Calu3 (cell line): ENCODE data around the gene ADCY7. TPM values are rescaled to one million over a fixed set of nuclear protein-coding genes. Genes with fewer than 3 reads are reported as not detected.

Experiments
- BruUV-seq: library from RNA; stranded (reverse); fragments of 400-500 nt; replicated peaks from 2 replicates; lab custom pipeline; 2021; lab: Mats Ljungman, UMichigan
- CTCF ChIA-PET: fragments of 300-600 bp; sonication (Branson Sonifier 250); formaldehyde crosslinking; loops from one replicate; lab custom pipeline; 2022; ENCODE audit warnings: antibody characterized with exemption; lab: Charles Lee
- DNase-seq: peaks from one replicate; pipeline ENCODE4 v3.0.0; 2022
- H3K27ac Mint-ChIP-seq: one replicate; pipeline ENCODE4 v1.8.0; 2022; ENCODE audit warnings: mixed read lengths; ENCODE audit not compliant: unreplicated experiment
- H3K27me3 Mint-ChIP-seq: one replicate; pipeline ENCODE4 v1.8.0; 2022; ENCODE audit warnings: mixed read lengths; ENCODE audit not compliant: unreplicated experiment
- H3K36me3 Mint-ChIP-seq: one replicate; pipeline ENCODE4 v1.8.0; 2022; ENCODE audit warnings: mild to moderate bottlenecking, moderate library complexity, mixed read lengths; ENCODE audit not compliant: insufficient read depth, unreplicated experiment
- H3K4me1 Mint-ChIP-seq: one replicate; pipeline ENCODE4 v1.8.0; 2022; ENCODE audit warnings: mild to moderate bottlenecking, low read depth, mixed read lengths; ENCODE audit not compliant: unreplicated experiment
- H3K4me3 Mint-ChIP-seq: one replicate; pipeline ENCODE4 v1.8.0; 2022; ENCODE audit warnings: mild to moderate bottlenecking, low read depth, moderate library complexity, mixed read lengths; ENCODE audit not compliant: unreplicated experiment
- H3K9me3 Mint-ChIP-seq: one replicate; pipeline ENCODE4 v1.8.0; 2022; ENCODE audit warnings: low read depth, mixed read lengths; ENCODE audit not compliant: unreplicated experiment
- intact Hi-C: fragments of 100-400 bp; cut with micrococcal nuclease; formaldehyde crosslinking; loops from one replicate; pipeline ENCODE4 v1.10.0; 2022; ENCODE audit not compliant: unreplicated experiment
- total RNA-seq: library from RNA; stranded (reverse); gene quantifications from 2 replicates; pipeline ENCODE4 v1.2.3, GENCODE V29; 2022
- TF ChIP-seq, protein P1 (sequence below): fragments of 200-600 bp; IDR thresholded peaks from one replicate; pipeline ENCODE4 v1.8.0; 2022; ENCODE audit warnings: antibody characterized with exemption; ENCODE audit not compliant: unreplicated experiment

ADCY7 gene
- total RNA-seq, 1 experiment from 2014 or later, result 67.7 TPM

DNA sequence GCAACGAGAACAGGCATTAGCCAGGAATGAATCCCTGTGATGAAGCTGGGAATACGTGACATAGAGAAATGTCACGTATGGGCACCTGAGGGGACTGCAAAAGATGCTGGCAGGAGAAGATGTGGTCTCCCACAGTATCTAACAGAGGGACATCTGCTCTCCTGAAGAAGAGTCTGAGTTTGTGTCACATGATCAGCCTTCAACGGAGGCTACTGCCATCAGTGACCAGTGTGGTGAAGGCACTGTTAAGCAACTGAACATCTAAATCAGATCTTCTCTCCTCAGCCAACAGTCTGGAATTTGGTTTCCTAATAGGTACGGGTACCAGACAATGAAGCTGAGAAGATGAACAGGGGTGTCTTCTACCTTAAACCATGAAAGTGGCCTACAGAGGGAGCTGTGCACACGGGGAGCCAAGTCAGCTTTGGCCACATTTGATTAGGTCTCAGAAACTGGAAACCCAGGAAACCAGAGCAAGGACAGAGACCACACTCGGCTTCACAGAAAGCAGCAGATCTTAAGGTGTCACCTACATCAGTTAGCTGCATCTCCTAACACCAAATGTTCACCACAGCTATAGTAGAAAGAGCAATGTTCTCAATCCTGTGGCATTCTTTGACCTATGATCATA, 60.6 kb downstream of the ADCY7 start:
- Mint-ChIP-seq H3K4me3 (no peak overlapping the region), H3K27me3 (no peaks in the 10 kb centered on the region), H3K36me3 (peaks cover 46% of the 10 kb centered on the region), H3K9me3 (no peaks in the 10 kb centered on the region), H3K27ac (peak overlapping the region; percentile 31), H3K4me1 (peaks cover 11% of the 10 kb centered on the region)
- TF ChIP-seq, protein P1, sequence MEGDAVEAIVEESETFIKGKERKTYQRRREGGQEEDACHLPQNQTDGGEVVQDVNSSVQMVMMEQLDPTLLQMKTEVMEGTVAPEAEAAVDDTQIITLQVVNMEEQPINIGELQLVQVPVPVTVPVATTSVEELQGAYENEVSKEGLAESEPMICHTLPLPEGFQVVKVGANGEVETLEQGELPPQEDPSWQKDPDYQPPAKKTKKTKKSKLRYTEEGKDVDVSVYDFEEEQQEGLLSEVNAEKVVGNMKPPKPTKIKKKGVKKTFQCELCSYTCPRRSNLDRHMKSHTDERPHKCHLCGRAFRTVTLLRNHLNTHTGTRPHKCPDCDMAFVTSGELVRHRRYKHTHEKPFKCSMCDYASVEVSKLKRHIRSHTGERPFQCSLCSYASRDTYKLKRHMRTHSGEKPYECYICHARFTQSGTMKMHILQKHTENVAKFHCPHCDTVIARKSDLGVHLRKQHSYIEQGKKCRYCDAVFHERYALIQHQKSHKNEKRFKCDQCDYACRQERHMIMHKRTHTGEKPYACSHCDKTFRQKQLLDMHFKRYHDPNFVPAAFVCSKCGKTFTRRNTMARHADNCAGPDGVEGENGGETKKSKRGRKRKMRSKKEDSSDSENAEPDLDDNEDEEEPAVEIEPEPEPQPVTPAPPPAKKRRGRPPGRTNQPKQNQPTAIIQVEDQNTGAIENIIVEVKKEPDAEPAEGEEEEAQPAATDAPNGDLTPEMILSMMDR, result peak; percentile 49
- intact Hi-C loops, result no loop called here
- no TSS peak for BruUV-seq
- CTCF ChIA-PET, result interaction anchor here (0.6 to 1.1 kb wide), 6 partner anchors 28 to 588 kb away, joined by 3 to 6 read pairs (median 4); partner anchors contain the start of gene CNEP1R1
- DNase-seq, result no peak

DNA sequence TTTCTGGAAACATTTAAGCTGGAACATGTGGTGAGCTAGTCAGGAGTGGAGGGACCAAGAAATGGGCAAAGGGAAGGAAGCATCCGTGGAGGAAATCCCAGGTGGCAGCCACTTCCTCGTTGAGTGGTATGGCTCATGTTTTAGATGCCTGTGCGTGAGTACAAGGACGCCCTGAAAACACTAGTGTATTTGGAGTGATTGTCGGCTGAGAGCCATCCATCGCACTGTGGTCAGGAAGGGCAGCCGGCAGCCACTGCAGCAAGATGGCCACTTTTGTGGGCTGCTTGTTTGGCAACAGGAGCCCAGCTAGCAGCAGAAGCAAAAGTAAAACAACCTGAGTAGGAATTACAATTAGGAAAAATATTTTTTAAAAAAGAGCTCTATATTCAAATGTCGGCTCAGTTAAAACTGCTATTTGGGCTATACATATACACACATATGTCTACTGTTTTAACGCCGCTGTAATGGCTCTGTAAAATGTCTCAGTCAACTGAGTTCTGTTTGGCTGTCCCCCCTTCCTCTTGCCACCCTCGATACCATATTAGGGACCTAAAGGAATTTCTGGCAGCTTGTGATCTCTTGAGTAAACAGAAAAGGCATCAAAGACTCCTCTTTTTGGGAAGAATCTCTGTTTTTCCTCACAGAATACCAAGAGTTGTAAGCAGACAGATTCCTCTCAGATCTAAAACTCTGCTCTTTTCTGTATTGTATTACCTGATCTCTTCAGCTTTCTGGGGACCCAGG, 63.3 kb downstream of the ADCY7 start:
- intact Hi-C loops, result no loop called here
- Mint-ChIP-seq H3K36me3 (peaks cover 31% of the 10 kb centered on the region), H3K4me1 (no peaks in the 10 kb centered on the region), H3K27ac (no peak overlapping the region), H3K27me3 (no peaks in the 10 kb centered on the region), H3K4me3 (no peak overlapping the region), H3K9me3 (no peaks in the 10 kb centered on the region)
- DNase-seq, result no peak
- TF ChIP-seq, protein P1, result no peak
- CTCF ChIA-PET, result interaction anchor here (0.7 to 1.1 kb wide), 2 partner anchors 40 to 305 kb away, joined by 3 to 5 read pairs; partner anchors contain the start of gene CNEP1R1
- BruUV-seq, result no TSS peak

DNA sequence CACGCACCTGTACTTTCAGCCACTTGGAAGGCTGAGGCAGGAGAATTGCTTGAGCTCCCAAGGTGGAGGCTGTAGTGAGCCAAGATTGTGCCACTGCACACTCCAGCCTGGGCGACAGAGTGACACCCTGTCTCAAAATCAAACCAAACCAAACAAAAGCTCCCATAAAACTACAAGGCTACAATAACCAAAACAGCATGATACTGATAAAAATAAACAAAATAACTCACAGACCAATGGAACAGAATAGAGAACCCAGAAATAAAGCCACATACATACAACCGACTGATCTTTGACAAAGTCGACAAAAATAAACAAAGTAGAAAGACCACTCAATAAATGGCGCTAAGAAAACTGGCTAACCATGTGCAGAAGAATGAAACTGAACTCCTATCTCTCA, 65.2 kb downstream of the ADCY7 start:
- CTCF ChIA-PET, result interaction anchor here (0.7 kb wide), 1 partner anchor 10 kb away, joined by 3 read pairs; no protein-coding TSS in a partner anchor
- TF ChIP-seq, protein P1, result no peak
- Mint-ChIP-seq H3K4me3 (no peak overlapping the region), H3K4me1 (no peaks in the 10 kb centered on the region), H3K9me3 (no peaks in the 10 kb centered on the region), H3K36me3 (peaks cover 22% of the 10 kb centered on the region), H3K27me3 (no peaks in the 10 kb centered on the region), H3K27ac (no peak overlapping the region)
- intact Hi-C loops, result no loop called here
- BruUV-seq, result no TSS peak
- DNase-seq, result no peak

DNA sequence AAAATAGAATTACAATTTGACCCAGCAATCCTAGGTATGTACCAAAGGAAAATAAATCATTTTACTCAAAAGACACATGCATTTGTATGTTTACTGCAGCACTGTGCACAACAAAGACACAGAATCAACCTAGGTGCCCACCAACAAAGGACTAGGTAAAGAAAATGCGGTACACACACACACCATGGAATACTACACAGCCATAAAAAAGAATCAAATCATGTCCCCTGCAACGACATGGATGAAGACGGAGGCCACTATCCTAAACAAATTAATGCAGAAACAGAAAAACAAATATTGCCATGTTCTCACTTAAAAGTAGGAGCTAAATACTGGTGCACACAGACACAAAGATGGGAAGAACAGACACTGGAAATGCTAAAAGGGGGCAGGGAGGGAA, 66.2 kb downstream of the ADCY7 start:
- TF ChIP-seq, protein P1, result no peak
- Mint-ChIP-seq H3K9me3 (no peaks in the 10 kb centered on the region), H3K36me3 (peaks cover 26% of the 10 kb centered on the region), H3K27me3 (no peaks in the 10 kb centered on the region), H3K4me3 (no peak overlapping the region), H3K4me1 (no peaks in the 10 kb centered on the region), H3K27ac (no peak overlapping the region)
- intact Hi-C loops, result no loop called here
- BruUV-seq, result no TSS peak
- CTCF ChIA-PET, result interaction anchor here (0.6 to 0.7 kb wide), 2 partner anchors 9 to 755 kb away, joined by 3 read pairs; no protein-coding TSS in a partner anchor
- DNase-seq, result no peak
